Measurements from ENCODE around the gene SMYD3.

Gene SMYD3

DNA sequence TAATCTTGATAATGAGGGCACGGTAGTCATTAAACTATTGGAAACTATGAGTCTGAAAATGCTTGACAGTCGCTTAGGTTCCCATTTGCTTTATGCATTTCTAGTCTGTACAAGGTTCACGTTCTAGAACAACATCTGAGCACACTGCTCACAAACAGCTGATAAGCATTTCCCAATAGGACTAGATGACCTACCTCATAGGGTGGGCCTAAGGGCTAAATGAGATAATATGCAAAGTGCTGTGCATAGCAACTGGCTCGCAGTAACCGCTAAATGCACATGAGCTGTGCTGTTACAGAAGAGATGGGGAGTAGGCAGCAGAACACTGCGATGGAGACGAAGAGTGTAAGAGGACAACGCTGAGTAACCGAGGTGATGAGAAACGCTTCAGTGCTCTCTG lies 628.0 kb downstream of the SMYD3 start:
- no peak for DNase-seq (ENCODE audit: extremely low read depth, insufficient read length)
- TF ChIP-seq, protein P1, sequence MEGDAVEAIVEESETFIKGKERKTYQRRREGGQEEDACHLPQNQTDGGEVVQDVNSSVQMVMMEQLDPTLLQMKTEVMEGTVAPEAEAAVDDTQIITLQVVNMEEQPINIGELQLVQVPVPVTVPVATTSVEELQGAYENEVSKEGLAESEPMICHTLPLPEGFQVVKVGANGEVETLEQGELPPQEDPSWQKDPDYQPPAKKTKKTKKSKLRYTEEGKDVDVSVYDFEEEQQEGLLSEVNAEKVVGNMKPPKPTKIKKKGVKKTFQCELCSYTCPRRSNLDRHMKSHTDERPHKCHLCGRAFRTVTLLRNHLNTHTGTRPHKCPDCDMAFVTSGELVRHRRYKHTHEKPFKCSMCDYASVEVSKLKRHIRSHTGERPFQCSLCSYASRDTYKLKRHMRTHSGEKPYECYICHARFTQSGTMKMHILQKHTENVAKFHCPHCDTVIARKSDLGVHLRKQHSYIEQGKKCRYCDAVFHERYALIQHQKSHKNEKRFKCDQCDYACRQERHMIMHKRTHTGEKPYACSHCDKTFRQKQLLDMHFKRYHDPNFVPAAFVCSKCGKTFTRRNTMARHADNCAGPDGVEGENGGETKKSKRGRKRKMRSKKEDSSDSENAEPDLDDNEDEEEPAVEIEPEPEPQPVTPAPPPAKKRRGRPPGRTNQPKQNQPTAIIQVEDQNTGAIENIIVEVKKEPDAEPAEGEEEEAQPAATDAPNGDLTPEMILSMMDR (IDR thresholded peaks at IDR 0.05; ENCODE audit: insufficient read depth, low read length, poor library complexity, severe bottlenecking), result no peak
- Histone ChIP-seq H3K4me3 (replicated peaks; ENCODE audit: low read depth, low read length) (no peak overlapping the region), H3K27me3 (replicated peaks; ENCODE audit: control insufficient read depth, insufficient read depth, low read length) (no peaks in the 10 kb centered on the region), H3K36me3 (ENCODE audit: control insufficient read depth, insufficient read depth, low read length) (no peaks in the 10 kb centered on the region)

DNA sequence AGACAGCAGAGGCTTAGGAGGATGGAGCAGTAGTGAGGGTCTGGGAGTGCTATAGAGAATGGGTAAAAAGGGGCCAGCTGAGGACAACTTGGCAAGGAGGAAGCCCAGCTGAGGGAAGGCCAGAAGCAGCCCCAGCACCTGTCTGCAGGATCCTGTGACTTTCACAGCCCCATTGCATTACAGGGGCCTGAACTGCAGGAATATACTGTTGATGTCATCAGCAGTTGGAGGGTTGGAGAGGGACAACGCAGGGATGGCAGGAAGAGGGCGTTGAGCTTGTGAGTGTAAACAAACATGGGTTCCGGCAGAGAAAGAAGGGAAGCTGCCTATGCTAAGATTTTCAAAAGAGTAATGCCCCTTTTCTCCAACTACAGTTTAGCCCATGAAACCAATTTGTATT lies 628.5 kb downstream of the SMYD3 start:
- Histone ChIP-seq H3K4me3 (replicated peaks; ENCODE audit: low read depth, low read length) (no peak overlapping the region), H3K36me3 (ENCODE audit: control insufficient read depth, insufficient read depth, low read length) (no peaks in the 10 kb centered on the region), H3K27me3 (replicated peaks; ENCODE audit: control insufficient read depth, insufficient read depth, low read length) (no peaks in the 10 kb centered on the region)
- TF ChIP-seq, protein P1 (IDR thresholded peaks at IDR 0.05; ENCODE audit: insufficient read depth, low read length, poor library complexity, severe bottlenecking), result no peak
- no peak for DNase-seq (ENCODE audit: extremely low read depth, insufficient read length)

DNA sequence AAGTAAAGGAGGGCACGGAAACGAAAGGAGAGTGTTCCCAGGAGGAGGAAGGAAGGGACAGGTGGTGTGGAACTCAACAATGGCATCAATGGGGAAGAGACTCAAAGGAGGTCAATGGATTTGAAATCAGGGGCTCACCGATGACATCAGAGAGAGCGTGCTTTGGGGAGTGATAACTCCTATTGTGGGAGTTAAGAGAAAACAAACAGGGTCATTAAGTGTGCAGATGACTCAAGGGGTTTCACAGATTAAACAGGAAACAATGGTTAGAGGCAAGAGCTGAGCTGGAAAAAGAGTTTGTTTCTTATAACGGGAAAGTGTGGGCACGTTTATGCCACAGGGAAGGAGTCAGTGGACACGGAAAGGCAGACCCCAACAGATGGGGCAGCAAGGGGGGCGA lies 629.1 kb downstream of the SMYD3 start:
- no peaks in the 10 kb centered on the region for H3K27me3 ChIP-seq (replicated peaks; ENCODE audit: control insufficient read depth, insufficient read depth, low read length)
- no peak overlapping the region for H3K4me3 ChIP-seq (replicated peaks; ENCODE audit: low read depth, low read length)
- DNase-seq (ENCODE audit: extremely low read depth, insufficient read length), result no peak
- no peaks in the 10 kb centered on the region for H3K36me3 ChIP-seq (ENCODE audit: control insufficient read depth, insufficient read depth, low read length)
- TF ChIP-seq, protein P1 (IDR thresholded peaks at IDR 0.05; ENCODE audit: insufficient read depth, low read length, poor library complexity, severe bottlenecking), result no peak

DNA sequence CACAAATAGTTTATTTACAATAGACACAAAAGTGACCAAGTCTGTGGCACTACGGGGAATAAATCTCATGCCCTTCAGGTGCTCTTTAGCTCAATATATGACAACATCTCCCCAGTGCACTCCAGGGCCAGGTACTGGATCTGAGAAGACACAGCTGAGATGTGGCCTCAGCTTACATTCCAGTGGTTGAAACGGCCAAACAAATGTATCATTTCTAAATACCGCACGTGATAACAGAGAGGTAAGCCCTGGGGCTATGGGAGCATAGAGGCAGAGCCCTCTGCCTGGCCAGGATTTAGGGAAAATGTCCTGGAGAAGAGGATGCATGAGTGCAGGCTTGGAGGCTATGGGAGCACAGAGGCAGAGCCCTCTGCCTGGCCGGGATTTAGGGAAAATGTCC lies 630.5 kb downstream of the SMYD3 start:
- no peak overlapping the region for H3K4me3 ChIP-seq (replicated peaks; ENCODE audit: low read depth, low read length)
- no peaks in the 10 kb centered on the region for H3K36me3 ChIP-seq (ENCODE audit: control insufficient read depth, insufficient read depth, low read length)
- no peak for DNase-seq (ENCODE audit: extremely low read depth, insufficient read length)
- H3K27me3 ChIP-seq (replicated peaks; ENCODE audit: control insufficient read depth, insufficient read depth, low read length), result no peaks in the 10 kb centered on the region
- TF ChIP-seq, protein P1 (IDR thresholded peaks at IDR 0.05; ENCODE audit: insufficient read depth, low read length, poor library complexity, severe bottlenecking), result no peak

DNA sequence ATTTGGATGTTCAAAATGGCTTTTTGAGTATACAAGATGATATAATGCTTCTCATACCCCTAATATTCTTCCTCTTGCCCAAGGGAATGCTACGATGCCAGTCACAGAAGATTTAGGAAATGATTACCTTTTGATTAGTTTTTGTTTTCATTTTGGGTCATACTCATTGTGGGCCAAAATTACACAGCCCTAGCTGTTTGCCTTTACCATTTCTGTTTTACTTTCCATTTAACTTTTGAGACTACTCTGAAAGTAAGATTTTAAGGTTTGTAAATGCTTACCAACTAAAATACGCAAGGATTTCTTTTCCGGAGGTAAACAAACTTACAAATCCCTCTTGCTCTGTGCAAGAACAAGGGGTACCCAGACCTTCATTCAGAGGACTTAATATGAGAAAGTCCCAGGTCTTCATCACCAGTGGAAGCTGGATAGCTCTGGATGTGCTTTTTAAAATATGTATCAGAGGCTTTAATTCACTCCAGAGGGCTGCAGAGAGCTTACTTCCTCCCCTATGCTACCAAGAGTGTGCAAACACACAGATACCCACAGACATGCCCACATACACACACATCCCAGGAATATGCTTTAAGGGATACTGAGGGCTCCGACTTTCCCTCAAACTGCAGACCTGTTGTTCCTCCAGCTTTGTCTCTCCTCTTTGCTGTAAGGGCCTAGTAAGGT lies 631.4 kb downstream of the SMYD3 start:
- TF ChIP-seq, protein P1 (IDR thresholded peaks at IDR 0.05; ENCODE audit: insufficient read depth, low read length, poor library complexity, severe bottlenecking), result no peak
- Histone ChIP-seq H3K36me3 (ENCODE audit: control insufficient read depth, insufficient read depth, low read length) (no peaks in the 10 kb centered on the region), H3K27me3 (replicated peaks; ENCODE audit: control insufficient read depth, insufficient read depth, low read length) (no peaks in the 10 kb centered on the region), H3K4me3 (replicated peaks; ENCODE audit: low read depth, low read length) (no peak overlapping the region)
- DNase-seq (ENCODE audit: extremely low read depth, insufficient read length), result no peak

Measured in GM06990 (cell line).